Measurements from ENCODE around the gene TMEM140.

Gene TMEM140

DNA sequence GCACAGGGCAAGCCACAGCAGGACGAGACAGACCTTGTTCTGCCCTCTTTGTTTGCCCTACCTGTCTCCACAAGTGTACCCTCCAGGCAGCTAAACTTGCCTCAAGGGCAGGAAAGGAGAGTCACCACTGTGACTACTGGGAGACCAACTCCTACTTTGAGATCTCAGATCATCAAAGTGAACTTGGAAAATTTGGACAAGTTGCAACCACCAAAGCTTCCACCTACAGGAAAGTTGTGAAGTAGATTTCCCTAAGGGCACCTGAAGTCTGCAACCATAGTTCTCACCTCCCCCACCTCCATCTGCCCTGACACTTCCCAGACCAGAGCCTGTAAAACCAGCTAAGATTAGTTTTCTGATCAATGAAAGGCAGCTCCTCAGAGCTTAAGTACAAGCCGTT, 66.0 kb downstream of the TMEM140 start:
- H3K9ac ChIP-seq (ENCODE audit: low read depth, low read length): no peak overlapping the region
- H3K9me3 ChIP-seq (ENCODE audit: control insufficient read depth, insufficient read depth, low read length): no peaks in the 10 kb centered on the region
- peaks cover 8% of the 10 kb centered on the region for H3K27me3 ChIP-seq (ENCODE audit: control insufficient read depth, insufficient read depth, low read length)
- no peak overlapping the region for H3K4me3 ChIP-seq (ENCODE audit: low read depth, low read length)
- no peaks in the 10 kb centered on the region for H3K4me1 ChIP-seq (ENCODE audit: control insufficient read depth, insufficient read depth, low read length)
- no peaks in the 10 kb centered on the region for H3K36me3 ChIP-seq (ENCODE audit: control insufficient read depth, insufficient read depth, low read length)

DNA sequence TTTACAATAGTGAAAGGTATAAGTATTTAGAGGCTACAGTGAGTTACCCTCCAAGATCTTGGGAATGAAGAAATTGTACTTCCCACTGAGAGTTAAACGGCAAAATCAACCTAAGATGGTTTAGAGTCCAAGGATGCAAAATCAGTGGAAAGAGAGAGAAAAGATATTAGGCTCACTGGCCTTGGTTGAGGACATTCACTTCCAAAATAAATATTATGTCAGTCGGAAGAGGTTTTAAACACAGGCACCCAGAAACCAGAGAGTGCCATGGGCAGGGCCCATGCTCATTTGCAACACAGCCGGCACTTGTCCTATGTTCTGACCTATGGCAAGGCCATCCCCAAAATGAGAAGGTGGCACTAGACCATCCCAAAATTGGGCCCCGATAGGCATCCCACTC, 67.3 kb downstream of the TMEM140 start:
- H3K4me1 ChIP-seq (ENCODE audit: control insufficient read depth, insufficient read depth, low read length): no peaks in the 10 kb centered on the region
- H3K27me3 ChIP-seq (ENCODE audit: control insufficient read depth, insufficient read depth, low read length): peaks cover 8% of the 10 kb centered on the region
- H3K4me3 ChIP-seq (ENCODE audit: low read depth, low read length): no peak overlapping the region
- no peak overlapping the region for H3K9ac ChIP-seq (ENCODE audit: low read depth, low read length)
- no peaks in the 10 kb centered on the region for H3K9me3 ChIP-seq (ENCODE audit: control insufficient read depth, insufficient read depth, low read length)
- H3K36me3 ChIP-seq (ENCODE audit: control insufficient read depth, insufficient read depth, low read length): no peaks in the 10 kb centered on the region

DNA sequence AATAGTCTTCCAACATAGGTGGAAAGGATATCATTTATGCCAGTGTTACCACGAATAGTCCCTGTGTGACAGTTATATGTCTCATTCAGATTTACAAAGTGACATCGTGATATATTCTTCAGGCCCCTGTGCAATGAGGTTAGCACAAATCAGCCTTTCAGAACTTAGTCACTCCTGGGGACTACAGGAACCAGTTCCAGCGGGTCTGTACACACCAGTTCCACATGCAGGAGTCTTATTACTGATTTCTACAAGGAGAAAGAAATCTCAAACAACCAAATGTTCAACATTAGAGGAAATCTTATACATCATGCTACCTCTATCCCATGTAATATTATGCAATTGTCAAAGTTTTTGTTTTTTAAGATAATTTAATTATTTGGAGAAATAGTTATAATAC, 67.8 kb downstream of the TMEM140 start:
- Histone ChIP-seq H3K4me1 (ENCODE audit: control insufficient read depth, insufficient read depth, low read length) (no peaks in the 10 kb centered on the region), H3K9ac (ENCODE audit: low read depth, low read length) (no peak overlapping the region), H3K9me3 (ENCODE audit: control insufficient read depth, insufficient read depth, low read length) (no peaks in the 10 kb centered on the region), H3K4me3 (ENCODE audit: low read depth, low read length) (no peak overlapping the region), H3K27me3 (ENCODE audit: control insufficient read depth, insufficient read depth, low read length) (peaks cover 3% of the 10 kb centered on the region), H3K36me3 (ENCODE audit: control insufficient read depth, insufficient read depth, low read length) (no peaks in the 10 kb centered on the region)
